HFF-Myc (cell line): ENCODE measurements around the gene ESRRA.

Source experiments
- DNase-seq: peaks from one replicate; pipeline ENCODE4 v3.0.0-alpha.2; 2011; ENCODE audit warnings: low read depth; ENCODE audit errors: extremely low read depth
- H3K4me3 ChIP-seq: replicated peaks from 2 replicates; pipeline ENCODE4 v1.5.1; 2011; ENCODE audit warnings: low read depth, mild to moderate bottlenecking, control low read depth, low read length
- TF ChIP-seq, protein P1 (sequence below): IDR thresholded peaks from 2 replicates; pipeline ENCODE4 v1.5.1; 2012; ENCODE audit warnings: mild to moderate bottlenecking, low read depth, low read length, control low read depth; ENCODE audit errors: missing control alignments

The ESRRA gene

DNA sequence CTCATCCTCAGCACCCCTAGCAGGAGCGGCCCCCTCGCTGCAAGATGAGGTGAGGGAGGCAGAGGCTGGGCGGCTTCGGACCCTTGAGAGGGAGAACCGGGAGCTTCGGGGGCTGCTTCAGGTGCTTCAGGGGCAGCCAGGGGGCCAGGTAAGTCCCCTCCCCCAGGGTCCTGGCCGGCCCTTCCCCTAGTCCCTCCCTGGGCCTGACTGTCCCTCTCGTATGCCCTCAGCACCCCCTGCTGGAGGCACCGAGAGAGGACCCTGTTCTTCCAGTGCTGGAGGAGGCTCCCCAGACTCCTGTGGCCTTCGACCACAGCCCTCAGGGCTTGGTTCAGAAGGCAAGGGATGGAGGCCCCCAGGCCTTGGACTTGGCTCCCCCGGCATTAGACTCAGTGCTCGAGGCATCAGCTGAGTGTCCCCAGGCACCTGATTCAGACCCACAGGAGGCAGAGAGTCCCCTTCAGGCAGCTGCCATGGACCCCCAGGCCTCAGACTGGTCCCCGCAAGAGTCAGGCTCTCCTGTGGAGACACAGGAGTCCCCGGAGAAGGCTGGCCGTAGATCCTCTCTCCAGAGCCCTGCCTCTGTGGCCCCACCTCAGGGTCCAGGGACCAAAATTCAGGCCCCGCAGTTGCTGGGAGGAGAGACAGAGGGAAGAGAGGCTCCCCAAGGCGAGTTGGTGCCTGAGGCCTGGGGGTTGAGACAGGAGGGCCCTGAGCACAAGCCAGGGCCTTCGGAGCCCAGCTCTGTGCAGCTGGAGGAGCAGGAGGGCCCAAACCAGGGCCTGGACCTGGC, 38.6 kb downstream of the ESRRA start:
- H3K4me3 ChIP-seq, result no peak overlapping the region
- TF ChIP-seq, protein P1, sequence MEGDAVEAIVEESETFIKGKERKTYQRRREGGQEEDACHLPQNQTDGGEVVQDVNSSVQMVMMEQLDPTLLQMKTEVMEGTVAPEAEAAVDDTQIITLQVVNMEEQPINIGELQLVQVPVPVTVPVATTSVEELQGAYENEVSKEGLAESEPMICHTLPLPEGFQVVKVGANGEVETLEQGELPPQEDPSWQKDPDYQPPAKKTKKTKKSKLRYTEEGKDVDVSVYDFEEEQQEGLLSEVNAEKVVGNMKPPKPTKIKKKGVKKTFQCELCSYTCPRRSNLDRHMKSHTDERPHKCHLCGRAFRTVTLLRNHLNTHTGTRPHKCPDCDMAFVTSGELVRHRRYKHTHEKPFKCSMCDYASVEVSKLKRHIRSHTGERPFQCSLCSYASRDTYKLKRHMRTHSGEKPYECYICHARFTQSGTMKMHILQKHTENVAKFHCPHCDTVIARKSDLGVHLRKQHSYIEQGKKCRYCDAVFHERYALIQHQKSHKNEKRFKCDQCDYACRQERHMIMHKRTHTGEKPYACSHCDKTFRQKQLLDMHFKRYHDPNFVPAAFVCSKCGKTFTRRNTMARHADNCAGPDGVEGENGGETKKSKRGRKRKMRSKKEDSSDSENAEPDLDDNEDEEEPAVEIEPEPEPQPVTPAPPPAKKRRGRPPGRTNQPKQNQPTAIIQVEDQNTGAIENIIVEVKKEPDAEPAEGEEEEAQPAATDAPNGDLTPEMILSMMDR, result peak; percentile 16
- no peak for DNase-seq

DNA sequence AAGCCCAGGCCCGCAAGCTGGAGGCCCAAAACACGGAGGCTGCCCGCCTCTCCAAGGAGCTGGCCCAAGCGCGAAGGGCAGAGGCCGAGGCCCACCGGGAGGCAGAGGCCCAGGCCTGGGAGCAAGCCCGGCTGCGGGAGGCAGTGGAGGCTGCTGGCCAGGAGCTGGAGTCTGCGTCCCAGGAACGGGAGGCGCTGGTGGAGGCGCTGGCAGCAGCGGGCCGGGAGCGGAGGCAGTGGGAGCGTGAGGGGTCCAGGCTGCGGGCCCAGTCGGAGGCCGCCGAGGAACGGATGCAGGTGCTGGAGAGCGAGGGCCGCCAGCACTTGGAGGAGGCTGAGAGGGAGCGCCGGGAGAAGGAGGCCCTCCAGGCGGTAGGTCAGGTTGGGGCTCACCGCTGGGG, 39.5 kb downstream of the ESRRA start:
- DNase-seq, result no peak
- TF ChIP-seq, protein P1, result no peak
- H3K4me3 ChIP-seq, result no peak overlapping the region

DNA sequence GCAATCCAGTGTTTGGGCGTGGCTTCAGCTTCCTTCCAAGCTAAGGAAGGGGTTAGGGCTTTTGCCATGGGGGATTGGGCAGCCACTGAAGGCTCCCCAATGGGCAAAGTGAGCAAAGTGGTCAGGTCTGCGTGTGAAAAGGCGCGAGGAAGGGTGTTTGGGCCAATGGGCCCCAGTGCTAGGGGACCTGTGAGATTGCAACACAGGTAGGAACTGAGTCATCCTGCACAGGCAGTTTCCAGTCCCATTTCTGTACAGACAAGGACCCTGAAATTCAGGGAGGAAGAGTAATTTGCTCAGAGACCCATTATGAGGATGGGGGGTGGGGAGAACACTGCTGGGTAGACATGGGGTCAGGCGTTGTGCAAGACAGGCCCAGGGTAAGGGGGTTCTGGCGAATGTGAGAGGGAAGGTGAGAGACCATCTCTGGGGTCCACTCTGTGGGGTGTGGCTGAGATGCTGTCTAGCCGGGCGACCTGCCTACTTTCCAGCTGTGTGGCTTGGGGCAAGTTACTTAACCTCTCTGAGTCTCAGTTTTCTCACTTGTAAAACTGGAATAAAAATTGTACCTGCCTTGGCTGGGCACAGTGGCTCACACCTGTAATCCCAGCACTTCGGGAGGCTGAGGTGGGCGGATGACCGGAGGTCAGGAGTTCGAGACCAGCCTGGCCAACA, 42.0 kb downstream of the ESRRA start:
- H3K4me3 ChIP-seq, result no peak overlapping the region
- TF ChIP-seq, protein P1, result no peak
- no peak for DNase-seq

DNA sequence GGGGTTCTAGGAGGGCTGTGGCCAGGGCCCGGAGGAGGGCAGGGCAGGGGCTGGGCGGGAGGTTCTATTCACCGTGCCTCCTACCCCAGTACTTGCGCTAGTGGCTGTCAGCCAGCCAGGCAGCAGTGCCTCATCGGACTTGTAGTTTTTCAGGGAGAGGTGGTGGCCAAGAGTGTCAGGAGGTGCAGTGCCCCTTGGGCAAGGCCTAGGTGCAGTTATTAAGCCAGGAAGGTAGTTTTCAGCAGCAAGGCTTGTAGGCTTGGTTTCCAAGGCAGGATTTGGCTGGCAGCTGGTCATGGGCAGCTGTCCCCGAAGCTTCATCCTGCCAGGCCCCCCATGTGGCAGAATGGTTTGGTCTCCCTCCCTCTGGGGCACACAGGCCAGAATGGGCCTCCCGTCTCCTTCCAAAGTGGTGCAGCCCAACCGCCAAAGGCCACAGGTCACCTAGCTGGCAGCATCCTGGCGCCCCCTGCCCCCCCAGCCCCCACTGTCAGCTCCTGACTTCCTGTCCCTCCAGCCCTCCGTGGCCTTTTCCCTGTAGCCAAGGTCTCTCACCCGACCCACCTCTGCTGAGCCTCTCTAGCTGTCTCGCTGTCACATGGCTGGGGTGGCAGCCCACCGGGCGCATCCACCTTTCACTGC, 43.2 kb downstream of the ESRRA start:
- TF ChIP-seq, protein P1, result no peak
- H3K4me3 ChIP-seq, result no peak overlapping the region
- no peak for DNase-seq

DNA sequence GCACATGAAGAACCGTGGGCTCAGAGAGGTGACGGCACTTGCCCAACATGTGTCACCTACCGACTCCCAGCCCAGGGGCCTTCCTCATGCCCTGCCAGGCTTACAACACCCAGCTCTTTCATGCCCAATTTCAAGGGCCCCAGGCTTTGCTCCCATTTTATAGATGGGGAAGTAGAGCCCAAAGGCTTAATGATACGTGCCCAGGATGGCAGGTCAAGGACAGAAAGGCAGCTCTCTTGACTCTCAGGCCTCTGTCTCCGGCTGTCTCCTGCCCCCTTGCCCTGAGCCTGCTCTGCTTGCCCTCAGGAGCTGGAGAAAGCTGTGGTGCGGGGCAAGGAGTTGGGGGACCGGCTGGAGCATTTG, 43.7 kb downstream of the ESRRA start:
- no peak for DNase-seq
- H3K4me3 ChIP-seq, result no peak overlapping the region
- TF ChIP-seq, protein P1, result no peak

DNA sequence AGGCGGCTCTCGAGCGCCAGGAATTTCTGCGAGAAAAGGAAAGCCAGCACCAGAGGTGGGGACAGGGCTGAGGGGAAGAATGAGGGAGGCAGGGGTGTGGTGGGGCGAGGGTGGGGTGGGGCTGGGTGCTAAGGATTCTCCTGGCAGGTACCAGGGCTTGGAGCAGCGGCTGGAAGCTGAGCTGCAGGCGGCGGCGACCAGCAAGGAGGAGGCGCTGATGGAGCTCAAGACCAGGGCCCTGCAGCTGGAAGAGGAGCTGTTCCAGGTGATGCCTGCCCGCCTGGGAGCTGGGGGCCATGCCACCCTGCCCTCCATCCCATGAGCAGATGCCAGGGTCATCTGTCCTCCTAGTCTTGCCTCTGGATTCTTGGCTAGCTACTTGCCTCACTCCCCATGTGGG, 44.1 kb downstream of the ESRRA start:
- no peak for DNase-seq

More for the DNA sequence above, 44.1 kb downstream of the ESRRA start:
- TF ChIP-seq, protein P1, result no peak
- no peak overlapping the region for H3K4me3 ChIP-seq
